ENCODE measurements around the gene LGR6.

GRCh38 chr1:202291001-202291400 is 97.4 kb downstream of the LGR6 start:
- TF ChIP-seq CTCF (IDR thresholded peaks at IDR 0.05) (no peak), POLR2A (IDR thresholded peaks at IDR 0.05) (no peak)

Data from Peyer's patch (tissue), 4 donors.